Calu3 (cell line): ENCODE measurements around the gene KCNE3. TPM values are rescaled to one million over a fixed set of nuclear protein-coding genes. Genes with fewer than 3 reads are reported as not detected.
A peak's percentile ranks its signal among the peaks of the same experiment; 100 is the strongest.

ENCODE experiments used
- BruUV-seq: library from RNA; stranded (reverse); fragments of 400-500 nt; replicated peaks from 2 replicates; lab custom pipeline; 2021; lab: Mats Ljungman, UMichigan
- CTCF ChIA-PET: fragments of 300-600 bp; sonication (Branson Sonifier 250); formaldehyde crosslinking; loops from one replicate; lab custom pipeline; 2022; ENCODE audit warnings: antibody characterized with exemption; lab: Charles Lee
- DNase-seq: peaks from one replicate; pipeline ENCODE4 v3.0.0; 2022
- H3K27ac Mint-ChIP-seq: one replicate; pipeline ENCODE4 v1.8.0; 2022; ENCODE audit warnings: mixed read lengths; ENCODE audit not compliant: unreplicated experiment
- H3K27me3 Mint-ChIP-seq: one replicate; pipeline ENCODE4 v1.8.0; 2022; ENCODE audit warnings: mixed read lengths; ENCODE audit not compliant: unreplicated experiment
- H3K36me3 Mint-ChIP-seq: one replicate; pipeline ENCODE4 v1.8.0; 2022; ENCODE audit warnings: mild to moderate bottlenecking, moderate library complexity, mixed read lengths; ENCODE audit not compliant: insufficient read depth, unreplicated experiment
- H3K4me1 Mint-ChIP-seq: one replicate; pipeline ENCODE4 v1.8.0; 2022; ENCODE audit warnings: mild to moderate bottlenecking, low read depth, mixed read lengths; ENCODE audit not compliant: unreplicated experiment
- H3K4me3 Mint-ChIP-seq: one replicate; pipeline ENCODE4 v1.8.0; 2022; ENCODE audit warnings: mild to moderate bottlenecking, low read depth, moderate library complexity, mixed read lengths; ENCODE audit not compliant: unreplicated experiment
- H3K9me3 Mint-ChIP-seq: one replicate; pipeline ENCODE4 v1.8.0; 2022; ENCODE audit warnings: low read depth, mixed read lengths; ENCODE audit not compliant: unreplicated experiment
- intact Hi-C: fragments of 100-400 bp; cut with micrococcal nuclease; formaldehyde crosslinking; loops from one replicate; pipeline ENCODE4 v1.10.0; 2022; ENCODE audit not compliant: unreplicated experiment
- total RNA-seq: library from RNA; stranded (reverse); gene quantifications from 2 replicates; pipeline ENCODE4 v1.2.3, GENCODE V29; 2022
- TF ChIP-seq, protein P1 (sequence below): fragments of 200-600 bp; IDR thresholded peaks from one replicate; pipeline ENCODE4 v1.8.0; 2022; ENCODE audit warnings: antibody characterized with exemption; ENCODE audit not compliant: unreplicated experiment

Gene KCNE3
- total RNA-seq, 1 experiment from 2014 or later = 1.5 TPM

DNA sequence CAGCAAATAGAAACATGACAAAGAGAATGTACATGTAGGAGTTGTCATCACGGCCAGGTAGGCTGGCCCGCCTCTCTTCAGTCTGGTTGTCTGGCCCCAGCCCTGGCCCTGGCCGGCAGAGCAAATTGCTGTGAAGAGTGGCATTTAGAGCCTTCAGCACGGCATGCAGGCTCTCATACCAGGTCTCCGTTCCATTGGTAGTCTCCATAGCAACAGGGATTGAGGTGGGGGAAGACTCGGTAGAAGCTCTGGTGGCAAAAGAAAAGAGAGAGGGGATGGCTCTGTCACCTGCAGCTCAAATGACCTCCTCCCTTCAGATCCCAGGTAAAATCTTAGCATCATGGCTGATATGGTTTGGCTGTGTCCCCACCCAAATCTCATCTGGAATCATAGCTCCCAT, 10.0 kb downstream of the KCNE3 start:
- TF ChIP-seq, protein P1, sequence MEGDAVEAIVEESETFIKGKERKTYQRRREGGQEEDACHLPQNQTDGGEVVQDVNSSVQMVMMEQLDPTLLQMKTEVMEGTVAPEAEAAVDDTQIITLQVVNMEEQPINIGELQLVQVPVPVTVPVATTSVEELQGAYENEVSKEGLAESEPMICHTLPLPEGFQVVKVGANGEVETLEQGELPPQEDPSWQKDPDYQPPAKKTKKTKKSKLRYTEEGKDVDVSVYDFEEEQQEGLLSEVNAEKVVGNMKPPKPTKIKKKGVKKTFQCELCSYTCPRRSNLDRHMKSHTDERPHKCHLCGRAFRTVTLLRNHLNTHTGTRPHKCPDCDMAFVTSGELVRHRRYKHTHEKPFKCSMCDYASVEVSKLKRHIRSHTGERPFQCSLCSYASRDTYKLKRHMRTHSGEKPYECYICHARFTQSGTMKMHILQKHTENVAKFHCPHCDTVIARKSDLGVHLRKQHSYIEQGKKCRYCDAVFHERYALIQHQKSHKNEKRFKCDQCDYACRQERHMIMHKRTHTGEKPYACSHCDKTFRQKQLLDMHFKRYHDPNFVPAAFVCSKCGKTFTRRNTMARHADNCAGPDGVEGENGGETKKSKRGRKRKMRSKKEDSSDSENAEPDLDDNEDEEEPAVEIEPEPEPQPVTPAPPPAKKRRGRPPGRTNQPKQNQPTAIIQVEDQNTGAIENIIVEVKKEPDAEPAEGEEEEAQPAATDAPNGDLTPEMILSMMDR = no peak
- no peaks in the 10 kb centered on the region for H3K36me3 Mint-ChIP-seq
- H3K27ac Mint-ChIP-seq = no peak overlapping the region
- CTCF ChIA-PET = no interaction called here
- BruUV-seq = no TSS peak
- no peak for DNase-seq
- peaks cover 9% of the 10 kb centered on the region for H3K4me1 Mint-ChIP-seq
- H3K4me3 Mint-ChIP-seq = no peak overlapping the region
- H3K9me3 Mint-ChIP-seq = no peaks in the 10 kb centered on the region
- H3K27me3 Mint-ChIP-seq = no peaks in the 10 kb centered on the region
- intact Hi-C loops = no loop called here

DNA sequence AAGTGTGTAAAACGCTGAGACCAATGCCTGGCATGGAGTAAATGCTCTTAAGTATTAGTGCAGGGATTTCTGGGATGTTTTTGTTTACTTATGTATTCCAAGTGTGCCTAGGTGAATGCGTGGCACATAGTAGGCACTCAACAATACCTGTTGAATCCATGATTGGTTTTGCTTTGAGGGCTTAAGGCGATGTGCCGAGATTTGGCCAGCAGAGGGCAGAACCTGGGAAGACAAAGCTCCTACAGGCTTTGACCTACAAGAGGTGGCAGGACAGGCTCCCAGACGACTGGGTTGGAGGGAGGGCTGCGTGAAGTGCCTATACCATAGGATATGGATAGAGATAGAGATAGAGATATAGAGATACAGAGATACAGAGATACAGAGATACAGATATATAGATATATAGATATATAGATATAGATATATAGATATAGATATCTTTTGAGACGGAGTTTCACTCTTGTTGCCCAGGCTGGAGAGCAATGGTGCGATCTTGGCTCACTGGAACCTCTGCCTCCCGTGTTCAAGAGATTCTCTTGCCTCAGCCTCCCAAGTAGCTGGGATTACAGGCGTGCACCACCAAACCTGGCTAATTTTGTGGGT, 13.9 kb downstream of the KCNE3 start:
- H3K4me1 Mint-ChIP-seq = peaks cover 9% of the 10 kb centered on the region
- CTCF ChIA-PET = interaction anchor here (0.6 to 3.4 kb wide), 10 partner anchors 8 to 198 kb away, joined by 3 to 64 read pairs (median 4); partner anchors contain the start of gene LIPT2
- intact Hi-C loops = loop anchor here (1.0 kb wide), 1 partner anchor 117 kb away; no protein-coding TSS in a partner anchor
- DNase-seq = peak; percentile 78
- no peaks in the 10 kb centered on the region for H3K36me3 Mint-ChIP-seq
- H3K4me3 Mint-ChIP-seq = no peak overlapping the region
- no TSS peak for BruUV-seq
- no peaks in the 10 kb centered on the region for H3K27me3 Mint-ChIP-seq
- no peaks in the 10 kb centered on the region for H3K9me3 Mint-ChIP-seq
- no peak overlapping the region for H3K27ac Mint-ChIP-seq
- TF ChIP-seq, protein P1 = peak; percentile 85

DNA sequence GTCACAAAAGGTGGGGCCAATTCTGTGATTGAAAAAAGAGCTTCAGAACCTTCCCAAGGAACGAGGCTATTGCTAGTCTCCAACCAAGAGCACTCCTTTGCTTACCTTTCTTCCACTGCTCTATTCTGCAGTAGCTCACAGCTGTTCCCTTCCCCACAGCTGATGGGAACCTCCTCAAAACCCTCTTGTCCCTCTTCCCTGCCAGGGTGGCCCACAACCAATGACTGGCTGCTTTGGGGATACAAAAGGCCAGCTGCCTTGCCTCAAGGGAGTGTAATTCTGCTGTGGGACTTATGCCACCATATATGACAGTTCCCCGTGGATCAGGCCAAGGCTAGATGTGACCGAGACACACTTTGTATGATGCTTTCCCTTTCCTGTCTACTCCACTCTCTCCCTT, 15.0 kb downstream of the KCNE3 start:
- no TSS peak for BruUV-seq
- Mint-ChIP-seq H3K27ac (no peak overlapping the region), H3K36me3 (no peaks in the 10 kb centered on the region), H3K9me3 (no peaks in the 10 kb centered on the region), H3K27me3 (no peaks in the 10 kb centered on the region), H3K4me3 (no peak overlapping the region), H3K4me1 (peaks cover 9% of the 10 kb centered on the region)
- no peak for DNase-seq
- TF ChIP-seq, protein P1 = no peak
- intact Hi-C loops = no loop called here
- CTCF ChIA-PET = interaction anchor here (0.6 to 3.4 kb wide), 6 partner anchors 15 to 235 kb away, joined by 3 to 64 read pairs (median 5); no protein-coding TSS in a partner anchor

DNA sequence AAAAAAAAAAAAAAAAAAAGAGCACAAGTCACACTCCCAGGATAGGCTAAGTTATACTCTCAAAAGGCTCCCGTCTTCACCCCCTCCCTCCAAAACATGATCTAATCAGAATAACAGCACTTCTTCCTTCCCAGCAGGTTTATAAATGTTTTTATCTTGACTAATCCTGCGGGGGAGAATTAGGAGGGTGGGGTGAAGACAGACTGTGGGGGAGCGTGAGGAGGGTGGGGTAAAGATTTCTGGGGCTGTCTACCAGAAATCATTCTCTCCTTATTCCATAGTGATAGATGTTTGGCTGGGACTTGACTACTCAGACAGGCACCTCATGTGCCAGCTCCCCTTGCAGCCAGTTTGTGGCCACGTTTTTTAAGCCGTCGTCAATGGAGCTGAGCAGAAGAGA, 17.0 kb downstream of the KCNE3 start:
- Mint-ChIP-seq H3K4me3 (no peak overlapping the region), H3K4me1 (peaks cover 9% of the 10 kb centered on the region), H3K36me3 (no peaks in the 10 kb centered on the region), H3K9me3 (no peaks in the 10 kb centered on the region), H3K27ac (no peak overlapping the region), H3K27me3 (no peaks in the 10 kb centered on the region)
- TF ChIP-seq, protein P1 = no peak
- DNase-seq = no peak
- BruUV-seq = no TSS peak
- intact Hi-C loops = no loop called here
- CTCF ChIA-PET = interaction anchor here (0.6 to 2.6 kb wide), 5 partner anchors 40 to 218 kb away, joined by 4 to 46 read pairs (median 17); no protein-coding TSS in a partner anchor
